Calu3 (cell line): Measurements from ENCODE around the gene RAP2C. TPM values are rescaled to one million over a fixed set of nuclear protein-coding genes. Genes with fewer than 3 reads are reported as not detected.

ENCODE experiments used
- BruUV-seq: library from RNA; stranded (reverse); fragments of 400-500 nt; replicated peaks from 2 replicates; lab custom pipeline; 2021; lab: Mats Ljungman, UMichigan
- CTCF ChIA-PET: fragments of 300-600 bp; sonication (Branson Sonifier 250); formaldehyde crosslinking; loops from one replicate; lab custom pipeline; 2022; ENCODE audit warnings: antibody characterized with exemption; lab: Charles Lee
- DNase-seq: peaks from one replicate; pipeline ENCODE4 v3.0.0; 2022
- H3K27ac Mint-ChIP-seq: one replicate; pipeline ENCODE4 v1.8.0; 2022; ENCODE audit warnings: mixed read lengths; ENCODE audit not compliant: unreplicated experiment
- H3K27me3 Mint-ChIP-seq: one replicate; pipeline ENCODE4 v1.8.0; 2022; ENCODE audit warnings: mixed read lengths; ENCODE audit not compliant: unreplicated experiment
- H3K36me3 Mint-ChIP-seq: one replicate; pipeline ENCODE4 v1.8.0; 2022; ENCODE audit warnings: mild to moderate bottlenecking, moderate library complexity, mixed read lengths; ENCODE audit not compliant: insufficient read depth, unreplicated experiment
- H3K4me1 Mint-ChIP-seq: one replicate; pipeline ENCODE4 v1.8.0; 2022; ENCODE audit warnings: mild to moderate bottlenecking, low read depth, mixed read lengths; ENCODE audit not compliant: unreplicated experiment
- H3K4me3 Mint-ChIP-seq: one replicate; pipeline ENCODE4 v1.8.0; 2022; ENCODE audit warnings: mild to moderate bottlenecking, low read depth, moderate library complexity, mixed read lengths; ENCODE audit not compliant: unreplicated experiment
- H3K9me3 Mint-ChIP-seq: one replicate; pipeline ENCODE4 v1.8.0; 2022; ENCODE audit warnings: low read depth, mixed read lengths; ENCODE audit not compliant: unreplicated experiment
- intact Hi-C: fragments of 100-400 bp; cut with micrococcal nuclease; formaldehyde crosslinking; loops from one replicate; pipeline ENCODE4 v1.10.0; 2022; ENCODE audit not compliant: unreplicated experiment
- total RNA-seq: library from RNA; stranded (reverse); gene quantifications from 2 replicates; pipeline ENCODE4 v1.2.3, GENCODE V29; 2022
- TF ChIP-seq, protein P1 (sequence below): fragments of 200-600 bp; IDR thresholded peaks from one replicate; pipeline ENCODE4 v1.8.0; 2022; ENCODE audit warnings: antibody characterized with exemption; ENCODE audit not compliant: unreplicated experiment

The RAP2C gene
- total RNA-seq, 1 experiment from 2014 or later = 22.9 TPM

DNA sequence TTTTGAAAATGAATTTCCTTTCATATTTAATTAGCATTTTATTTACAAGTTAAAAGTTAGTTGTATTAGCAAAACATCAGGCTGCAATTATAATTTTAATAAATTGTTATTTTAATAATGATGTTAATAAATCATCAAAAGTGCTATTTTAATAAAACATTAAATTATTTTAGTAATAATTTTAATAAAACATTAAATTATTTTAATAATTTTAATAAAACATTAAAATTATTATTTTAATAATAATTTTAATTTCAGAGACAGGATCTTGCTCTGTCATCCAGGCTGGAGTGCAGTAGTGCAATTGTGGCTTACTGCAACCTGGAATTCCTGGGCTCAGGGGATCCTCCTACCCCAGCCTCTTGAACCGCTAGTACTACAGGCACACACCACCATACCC is 10.8 kb downstream of the RAP2C start:
- intact Hi-C loops = no loop called here
- no TSS peak for BruUV-seq

DNA sequence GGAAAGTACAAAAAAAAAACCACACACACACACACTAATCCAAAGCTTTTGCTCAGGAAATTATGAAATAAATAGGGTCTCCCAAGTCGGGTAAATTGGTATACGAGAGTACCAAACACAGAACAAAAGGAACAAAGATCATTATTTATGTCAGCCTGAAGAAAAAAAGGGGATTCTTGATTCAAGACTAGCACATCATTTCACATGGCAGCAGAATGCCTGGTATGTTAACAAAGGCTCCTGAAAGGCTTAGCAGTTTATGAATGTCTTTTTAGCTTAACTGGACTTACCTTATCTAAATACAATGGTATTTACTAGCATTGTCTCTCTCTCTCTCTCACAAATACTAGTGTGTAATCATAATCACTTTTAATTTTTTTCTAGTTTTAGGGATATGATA is 11.3 kb downstream of the RAP2C start:
- TF ChIP-seq, protein P1, sequence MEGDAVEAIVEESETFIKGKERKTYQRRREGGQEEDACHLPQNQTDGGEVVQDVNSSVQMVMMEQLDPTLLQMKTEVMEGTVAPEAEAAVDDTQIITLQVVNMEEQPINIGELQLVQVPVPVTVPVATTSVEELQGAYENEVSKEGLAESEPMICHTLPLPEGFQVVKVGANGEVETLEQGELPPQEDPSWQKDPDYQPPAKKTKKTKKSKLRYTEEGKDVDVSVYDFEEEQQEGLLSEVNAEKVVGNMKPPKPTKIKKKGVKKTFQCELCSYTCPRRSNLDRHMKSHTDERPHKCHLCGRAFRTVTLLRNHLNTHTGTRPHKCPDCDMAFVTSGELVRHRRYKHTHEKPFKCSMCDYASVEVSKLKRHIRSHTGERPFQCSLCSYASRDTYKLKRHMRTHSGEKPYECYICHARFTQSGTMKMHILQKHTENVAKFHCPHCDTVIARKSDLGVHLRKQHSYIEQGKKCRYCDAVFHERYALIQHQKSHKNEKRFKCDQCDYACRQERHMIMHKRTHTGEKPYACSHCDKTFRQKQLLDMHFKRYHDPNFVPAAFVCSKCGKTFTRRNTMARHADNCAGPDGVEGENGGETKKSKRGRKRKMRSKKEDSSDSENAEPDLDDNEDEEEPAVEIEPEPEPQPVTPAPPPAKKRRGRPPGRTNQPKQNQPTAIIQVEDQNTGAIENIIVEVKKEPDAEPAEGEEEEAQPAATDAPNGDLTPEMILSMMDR = no peak

More for the DNA sequence above, 10.8 kb downstream of the RAP2C start:
- H3K4me1 Mint-ChIP-seq = no peaks in the 10 kb centered on the region
- no peaks in the 10 kb centered on the region for H3K9me3 Mint-ChIP-seq
- H3K36me3 Mint-ChIP-seq = peaks cover 6% of the 10 kb centered on the region
- no peak for DNase-seq
- no peak overlapping the region for H3K27ac Mint-ChIP-seq
- TF ChIP-seq, protein P1 = no peak
- H3K27me3 Mint-ChIP-seq = no peaks in the 10 kb centered on the region
- CTCF ChIA-PET = interaction anchor here (0.9 kb wide), 1 partner anchor 116 kb away, joined by 3 read pairs; no protein-coding TSS in a partner anchor
- H3K4me3 Mint-ChIP-seq = no peak overlapping the region

DNA sequence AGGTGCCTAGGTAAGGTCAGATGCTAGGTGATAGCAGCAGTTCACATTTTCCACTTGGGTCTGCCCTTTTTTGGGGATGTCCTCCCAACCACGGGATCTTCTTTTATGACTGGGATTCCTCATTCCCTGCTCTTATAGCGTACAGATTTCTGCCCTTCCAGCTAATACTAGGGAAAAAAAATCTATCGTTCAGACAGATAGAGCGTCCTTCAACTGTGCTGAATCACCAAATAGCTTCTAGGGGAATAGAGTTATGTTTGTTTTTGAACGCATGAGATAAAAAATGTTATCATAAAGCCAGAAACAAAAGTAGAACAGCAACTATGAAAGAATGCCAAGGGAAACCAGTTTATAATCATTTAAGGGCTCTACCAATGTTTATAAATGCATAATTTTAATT is 13.0 kb downstream of the RAP2C start:
- Mint-ChIP-seq H3K27ac (no peak overlapping the region), H3K4me3 (no peak overlapping the region), H3K9me3 (no peaks in the 10 kb centered on the region), H3K4me1 (no peaks in the 10 kb centered on the region), H3K36me3 (peaks cover 6% of the 10 kb centered on the region), H3K27me3 (no peaks in the 10 kb centered on the region)
- BruUV-seq = no TSS peak
- intact Hi-C loops = no loop called here
- no peak for DNase-seq
- TF ChIP-seq, protein P1 = no peak
- CTCF ChIA-PET = interaction anchor here (0.5 kb wide), 1 partner anchor 239 kb away, joined by 7 read pairs; no protein-coding TSS in a partner anchor

More for the DNA sequence above, 11.3 kb downstream of the RAP2C start:
- Mint-ChIP-seq H3K4me3 (no peak overlapping the region), H3K27me3 (no peaks in the 10 kb centered on the region), H3K4me1 (no peaks in the 10 kb centered on the region), H3K36me3 (peaks cover 6% of the 10 kb centered on the region), H3K9me3 (no peaks in the 10 kb centered on the region), H3K27ac (no peak overlapping the region)
- BruUV-seq = no TSS peak
- CTCF ChIA-PET = no interaction called here
- DNase-seq = no peak
- intact Hi-C loops = no loop called here

DNA sequence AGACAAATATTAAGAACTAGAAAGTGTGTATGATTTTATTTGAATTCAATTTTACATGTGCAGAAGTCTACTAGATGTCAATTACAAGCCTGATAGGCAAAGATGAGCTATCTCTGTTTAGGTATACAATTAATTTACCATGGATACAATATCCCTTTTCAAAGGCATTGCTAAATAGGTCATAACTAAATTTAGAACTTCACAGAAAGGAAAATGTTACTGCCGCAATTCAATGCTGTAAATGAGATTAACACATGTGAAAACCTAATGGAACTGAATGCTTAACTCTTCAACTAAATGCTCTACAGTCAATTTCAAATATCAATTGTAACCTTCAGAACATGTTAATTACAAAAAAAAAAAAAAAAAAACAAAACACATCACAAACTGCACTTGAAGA is 14.6 kb downstream of the RAP2C start:
- Mint-ChIP-seq H3K4me1 (no peaks in the 10 kb centered on the region), H3K9me3 (no peaks in the 10 kb centered on the region), H3K27me3 (no peaks in the 10 kb centered on the region), H3K36me3 (peaks cover 2% of the 10 kb centered on the region), H3K27ac (no peak overlapping the region), H3K4me3 (no peak overlapping the region)
- intact Hi-C loops = no loop called here
- TF ChIP-seq, protein P1 = no peak
- TSS peak; percentile 7 for BruUV-seq
- no peak for DNase-seq
- CTCF ChIA-PET = no interaction called here
